HUES64 (cell line): ENCODE data around the gene SLC15A4.

Experiments used
- H3K27ac ChIP-seq: 2 replicates; pipeline ENCODE4 v1.7.0; 2013; ENCODE audit warnings: low read depth, low read length, inconsistent platforms
- H3K27me3 ChIP-seq: 2 replicates; pipeline ENCODE4 v1.6.1; 2013; ENCODE audit warnings: mild to moderate bottlenecking, low read length; ENCODE audit not compliant: insufficient read depth
- H3K36me3 ChIP-seq: 2 replicates; pipeline ENCODE4 v1.6.1; 2013; ENCODE audit warnings: mild to moderate bottlenecking, low read length; ENCODE audit not compliant: insufficient read depth
- H3K4me1 ChIP-seq: 2 replicates; pipeline ENCODE4 v1.6.1; 2013; ENCODE audit warnings: mild to moderate bottlenecking, low read length, moderate library complexity; ENCODE audit not compliant: insufficient read depth
- H3K4me3 ChIP-seq: 2 replicates; pipeline ENCODE4 v1.5.1; 2013; ENCODE audit warnings: mild to moderate bottlenecking, low read length, moderate library complexity
- H3K9ac ChIP-seq: 2 replicates; pipeline ENCODE4 v1.6.1; 2013; ENCODE audit warnings: mild to moderate bottlenecking, low read depth, low read length
- H3K9me3 ChIP-seq: 2 replicates; pipeline ENCODE4 v1.6.1; 2013; ENCODE audit warnings: low read depth, low read length; ENCODE audit not compliant: insufficient read depth
- WGBS: fragments of 150-250, 120-280 bp; methylation state at CpG from one replicate; pipeline ENCODE4 v1.1.7; 2013; ENCODE audit warnings: missing lambda C conversion rate; 5-methylcytosine and 5-hydroxymethylcytosine counted together

SLC15A4 gene

DNA sequence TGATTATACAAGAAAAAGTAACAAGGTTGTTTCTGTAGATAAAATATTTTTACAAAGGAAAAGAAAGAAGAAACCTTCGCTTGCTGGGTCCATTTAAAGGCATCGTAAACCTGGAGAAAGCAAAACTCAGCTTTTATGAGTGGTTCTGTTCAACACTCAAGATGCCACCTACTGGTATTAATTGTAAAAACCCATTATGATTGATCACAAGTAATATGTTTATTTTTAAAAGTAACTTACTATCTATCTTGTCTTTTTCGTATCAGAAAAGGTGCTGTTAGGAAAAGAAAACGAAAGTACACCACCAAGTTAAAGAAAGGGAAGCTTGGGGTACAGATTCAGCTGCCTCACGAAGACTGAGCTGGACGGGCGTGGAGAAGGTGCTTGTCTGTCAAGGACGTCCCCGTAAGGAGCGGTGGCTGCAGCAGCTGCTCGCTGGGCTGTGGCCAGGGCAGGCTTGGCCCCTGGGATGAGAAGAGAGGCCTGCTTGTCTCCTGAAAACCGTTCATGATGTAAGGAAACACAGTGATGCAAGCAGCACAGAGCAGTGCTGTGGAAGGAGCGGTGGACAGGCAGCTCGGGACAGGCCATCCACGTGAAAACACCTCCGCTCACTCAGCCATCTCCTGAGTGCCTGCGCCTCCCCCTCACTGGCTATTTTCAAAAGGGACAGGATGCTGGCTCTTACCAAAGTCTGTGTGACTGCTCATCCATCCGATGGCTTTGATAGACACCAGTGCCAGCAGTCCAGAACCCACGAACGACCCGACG lies 25.0 kb downstream of the SLC15A4 start:
- Histone ChIP-seq H3K4me1 (peaks cover 10% of the 10 kb centered on the region; the same call in 1 of the 2 replicates), H3K4me3 (no peak overlapping the region), H3K9me3 (no peaks in the 10 kb centered on the region), H3K27me3 (no peaks in the 10 kb centered on the region), H3K36me3 (peaks cover 80% of the 10 kb centered on the region), H3K27ac (no peak overlapping the region), H3K9ac (no peak overlapping the region)
- 90% methylated on average over 22 of the region's 22 CpGs for WGBS

DNA sequence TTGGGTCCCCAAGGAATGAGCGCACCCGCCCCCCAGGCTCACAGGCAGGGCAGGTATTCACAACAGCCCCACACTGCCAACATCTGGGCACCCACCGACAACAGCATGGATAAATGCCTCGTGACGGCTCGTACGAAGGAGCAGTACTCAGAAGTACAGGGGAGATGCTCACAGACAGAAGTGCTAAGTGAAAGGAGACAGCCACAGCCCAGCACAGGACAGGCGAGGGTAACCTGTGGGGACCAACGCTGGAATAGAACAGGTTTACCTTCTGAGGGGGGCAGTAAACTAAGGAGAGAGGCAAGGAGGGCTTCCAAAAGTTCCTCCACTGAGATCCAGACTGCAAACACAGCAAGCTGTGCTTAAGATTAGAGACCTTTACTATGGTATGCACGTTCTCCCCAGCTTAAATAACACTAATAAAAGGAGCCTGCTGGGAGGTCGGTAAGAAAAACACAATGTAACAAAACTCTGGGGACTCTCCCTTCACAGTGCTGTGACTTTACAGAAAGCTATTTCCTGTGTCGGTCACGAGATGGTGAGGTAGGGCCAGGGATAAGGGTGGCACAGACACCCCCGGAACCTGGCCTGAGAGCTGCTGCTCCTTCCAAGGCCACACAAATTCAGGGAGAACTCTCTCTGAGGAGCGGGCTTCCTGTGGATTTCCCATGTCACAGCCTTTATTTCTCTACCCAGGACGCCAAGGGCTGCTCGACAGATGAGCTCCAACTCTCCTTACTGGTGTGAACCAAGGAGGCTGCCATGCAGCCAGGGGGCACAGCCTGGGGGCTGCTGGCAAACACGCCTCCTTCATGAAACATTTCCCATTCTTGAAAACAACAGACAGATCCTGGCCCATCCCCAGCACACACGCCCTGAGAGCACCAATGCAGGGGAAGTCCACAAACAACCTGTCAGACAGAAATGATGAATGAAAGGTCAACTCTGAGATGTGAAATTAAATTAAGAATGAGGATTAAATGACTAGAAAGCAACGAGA lies 26.3 kb downstream of the SLC15A4 start:
- Histone ChIP-seq H3K9ac (no peak overlapping the region), H3K27me3 (no peaks in the 10 kb centered on the region), H3K36me3 (peaks cover 89% of the 10 kb centered on the region), H3K27ac (peak overlapping the region; percentile 81; the same call in 1 of the 2 replicates), H3K4me3 (no peak overlapping the region), H3K4me1 (peaks cover 10% of the 10 kb centered on the region; the same call in 1 of the 2 replicates), H3K9me3 (no peaks in the 10 kb centered on the region)
- 54% methylated on average over 20 of the region's 20 CpGs for WGBS

DNA sequence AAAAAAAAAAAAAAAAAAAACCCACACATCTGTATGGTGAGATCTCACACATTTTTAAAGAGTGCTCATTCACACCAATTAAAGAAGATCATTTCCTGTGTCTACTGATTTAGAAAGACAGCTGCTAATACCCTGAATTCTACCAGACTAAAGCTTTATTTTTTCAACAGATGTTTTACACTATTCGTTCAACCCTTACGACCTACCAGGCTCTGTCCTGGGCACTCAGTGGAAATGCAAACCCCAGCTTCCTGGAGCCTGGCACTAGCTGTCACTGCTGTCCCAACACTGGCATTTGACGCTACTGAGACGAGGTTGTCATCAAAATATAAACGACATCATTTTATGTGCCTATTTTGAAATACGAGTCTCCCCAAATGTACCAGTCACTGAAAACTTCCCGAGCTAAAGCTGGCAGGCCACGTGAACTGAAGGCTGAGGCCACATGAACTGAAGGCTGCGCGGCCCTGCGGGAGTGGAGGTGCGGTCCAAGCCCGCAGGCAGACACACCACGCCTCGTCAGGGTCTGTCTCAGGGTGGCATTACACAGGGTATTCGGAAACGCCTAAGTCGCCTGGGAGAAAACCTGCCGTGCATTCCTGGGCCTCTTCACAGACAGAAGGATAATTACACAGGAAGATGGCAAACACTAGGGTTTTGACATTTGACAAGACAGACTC lies 27.2 kb downstream of the SLC15A4 start:
- Histone ChIP-seq H3K4me3 (no peak overlapping the region), H3K4me1 (peaks cover 10% of the 10 kb centered on the region; the same call in 1 of the 2 replicates), H3K27ac (peak overlapping the region; percentile 1; the same call in 1 of the 2 replicates), H3K36me3 (peaks cover 91% of the 10 kb centered on the region), H3K9me3 (no peaks in the 10 kb centered on the region), H3K27me3 (no peaks in the 10 kb centered on the region), H3K9ac (no peak overlapping the region)
- 92% methylated on average over 19 of the region's 19 CpGs for WGBS

GRCh38 chr12:128795530-128796361 lies 28.0 kb downstream of the SLC15A4 start:
- WGBS = 94% methylated on average over 30 of the region's 30 CpGs
- no peaks in the 10 kb centered on the region for H3K27me3 ChIP-seq
- peaks cover 91% of the 10 kb centered on the region for H3K36me3 ChIP-seq
- no peak overlapping the region for H3K9ac ChIP-seq
- peaks cover 10% of the 10 kb centered on the region; the same call in 1 of the 2 replicates for H3K4me1 ChIP-seq
- H3K9me3 ChIP-seq = no peaks in the 10 kb centered on the region
- H3K27ac ChIP-seq = no peak overlapping the region
- no peak overlapping the region for H3K4me3 ChIP-seq

GRCh38 chr12:128794661-128795529 lies 28.9 kb downstream of the SLC15A4 start:
- whole genome bisulfite sequencing = 86% methylated on average over 20 of the region's 20 CpGs
- Histone ChIP-seq H3K4me3 (no peak overlapping the region), H3K27ac (no peak overlapping the region), H3K9me3 (no peaks in the 10 kb centered on the region), H3K36me3 (peaks cover 90% of the 10 kb centered on the region), H3K4me1 (peaks cover 10% of the 10 kb centered on the region; the same call in 1 of the 2 replicates), H3K9ac (no peak overlapping the region), H3K27me3 (no peaks in the 10 kb centered on the region)

DNA sequence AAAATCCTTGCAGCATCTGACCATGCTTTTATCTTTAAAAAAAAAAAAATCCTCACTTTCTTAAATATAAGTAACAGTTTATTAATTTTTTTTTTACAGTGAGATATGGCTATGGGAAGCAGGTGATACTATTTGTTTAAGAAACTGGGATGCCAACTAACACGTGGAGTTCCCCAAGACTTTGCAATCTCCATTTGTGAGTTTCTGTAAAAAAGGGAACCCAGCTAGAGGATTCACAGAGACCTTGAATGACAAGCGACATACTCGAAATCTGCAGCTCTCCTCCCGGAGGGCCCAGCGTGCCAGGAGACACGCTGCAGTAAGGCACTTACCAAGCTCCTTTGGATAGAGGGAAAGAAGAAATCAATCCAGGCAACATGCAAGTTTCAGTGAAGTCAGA lies 30.1 kb downstream of the SLC15A4 start:
- Histone ChIP-seq H3K9me3 (no peaks in the 10 kb centered on the region), H3K4me1 (peaks cover 10% of the 10 kb centered on the region; the same call in 1 of the 2 replicates), H3K27me3 (no peaks in the 10 kb centered on the region), H3K4me3 (no peak overlapping the region), H3K27ac (no peak overlapping the region), H3K9ac (no peak overlapping the region), H3K36me3 (peaks cover 78% of the 10 kb centered on the region)
- 95% methylated on average over 6 of the region's 6 CpGs for WGBS

GRCh38 chr12:128792881-128793280 lies 30.9 kb downstream of the SLC15A4 start:
- Histone ChIP-seq H3K9me3 (no peaks in the 10 kb centered on the region), H3K27me3 (no peaks in the 10 kb centered on the region), H3K27ac (no peak overlapping the region), H3K36me3 (peaks cover 69% of the 10 kb centered on the region), H3K4me3 (no peak overlapping the region), H3K9ac (no peak overlapping the region), H3K4me1 (peaks cover 5% of the 10 kb centered on the region; the same call in 1 of the 2 replicates)
- WGBS = 97% methylated on average over 17 of the region's 17 CpGs

DNA sequence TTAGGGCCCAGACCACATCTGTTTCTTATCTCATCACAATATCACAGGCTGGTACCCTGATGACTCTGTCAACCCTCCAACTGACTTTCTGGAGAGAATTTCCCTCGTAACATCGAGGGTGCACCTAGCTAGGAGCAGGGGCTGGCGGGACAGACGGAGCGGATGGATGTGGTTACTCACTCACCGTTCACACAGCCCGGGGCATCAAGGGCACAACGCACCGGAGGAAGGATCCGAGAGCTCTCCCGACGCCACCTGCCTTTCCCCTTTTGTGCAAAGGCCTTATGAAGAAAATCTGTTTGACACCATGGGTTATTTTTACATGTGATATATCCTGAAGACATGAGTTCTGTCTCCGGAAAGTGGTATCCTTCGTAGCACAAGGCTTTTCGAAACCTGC lies 31.4 kb downstream of the SLC15A4 start:
- H3K4me1 ChIP-seq = no peaks in the 10 kb centered on the region
- 95% methylated on average over 15 of the region's 15 CpGs for WGBS

DNA sequence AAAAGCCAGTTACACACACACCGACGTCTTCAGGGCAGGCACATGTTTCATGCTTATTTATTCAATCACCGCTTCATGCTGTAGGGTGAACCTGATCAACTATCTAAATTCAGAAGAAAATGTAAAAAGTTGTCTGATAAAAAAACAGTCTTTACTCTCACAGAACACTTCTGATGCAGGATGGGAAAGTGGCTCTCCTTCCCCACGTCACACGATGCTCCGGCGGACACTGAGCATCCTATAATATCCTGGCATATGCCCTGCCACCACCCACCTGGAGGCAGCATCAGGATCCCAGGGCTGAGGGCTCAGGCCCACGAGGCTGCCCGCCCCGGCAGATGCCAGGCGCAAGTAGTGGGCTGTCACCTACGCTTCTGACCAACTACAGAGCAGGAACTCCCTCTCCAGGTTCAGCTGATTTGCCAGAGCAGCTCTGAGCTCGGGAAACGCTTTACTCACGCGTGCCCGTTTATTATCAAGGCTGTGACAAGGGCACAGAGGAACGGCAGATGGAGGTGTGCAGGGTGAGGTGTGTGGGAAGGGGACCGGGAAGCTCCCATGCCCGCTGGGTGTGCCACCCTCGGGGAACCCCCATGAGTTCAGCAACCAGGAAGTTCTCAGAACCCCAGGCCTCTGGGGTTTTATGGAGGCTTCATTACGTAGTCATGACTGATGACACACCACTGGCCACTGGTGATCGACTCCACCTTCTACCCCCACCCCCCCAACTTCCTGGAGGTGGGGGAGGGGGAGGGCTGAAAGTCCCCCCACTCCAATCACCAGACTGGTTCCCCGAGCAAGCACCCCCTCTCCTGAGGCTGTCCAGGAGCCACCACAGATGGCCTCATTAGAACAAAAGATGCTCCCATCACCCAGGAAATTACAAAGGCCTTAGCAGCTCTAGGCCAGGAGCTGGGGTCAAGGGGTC lies 32.1 kb downstream of the SLC15A4 start:
- WGBS = 94% methylated on average over 23 of the region's 24 CpGs
- no peak overlapping the region for H3K9ac ChIP-seq
- H3K4me1 ChIP-seq = no peaks in the 10 kb centered on the region
- no peak overlapping the region for H3K27ac ChIP-seq
- peaks cover 64% of the 10 kb centered on the region for H3K36me3 ChIP-seq
- no peaks in the 10 kb centered on the region for H3K9me3 ChIP-seq
- H3K4me3 ChIP-seq = no peak overlapping the region
- H3K27me3 ChIP-seq = no peaks in the 10 kb centered on the region

More for the DNA sequence above, 31.4 kb downstream of the SLC15A4 start:
- Histone ChIP-seq H3K9me3 (no peaks in the 10 kb centered on the region), H3K4me3 (no peak overlapping the region), H3K36me3 (peaks cover 65% of the 10 kb centered on the region), H3K9ac (no peak overlapping the region), H3K27me3 (no peaks in the 10 kb centered on the region), H3K27ac (no peak overlapping the region)
